PC-9 (cell line): ENCODE data around the gene TAF4. TPM values are rescaled to one million over a fixed set of nuclear protein-coding genes. Genes with fewer than 3 reads are reported as not detected.

Experiments used
- BruUV-seq: library from RNA; stranded (reverse); fragments of 400-500 nt; replicated peaks from 2 replicates; lab custom pipeline; 2021; lab: Mats Ljungman, UMichigan
- CTCF ChIA-PET: fragments of 300-600 bp; sonication (Branson Sonifier 250); formaldehyde crosslinking; loops from one replicate; lab custom pipeline; 2022; ENCODE audit warnings: antibody characterized with exemption; lab: Charles Lee
- POLR2A ChIA-PET: fragments of 300-600 bp; sonication (Branson Sonifier 250); formaldehyde crosslinking; loops from one replicate; lab custom pipeline; 2022; ENCODE audit warnings: antibody characterized with exemption; ENCODE audit not compliant: unreplicated experiment; lab: Charles Lee
- DNase-seq, 2 experiments: peaks; one replicate each; pipeline versions ENCODE4 v3.0.0 to v3.0.0-alpha.2; 2015 to 2022; ENCODE audit warnings: mixed read lengths in 1 of 2
- H2AFZ ChIP-seq: fragments of 200-600 bp; sonication (generic); 2 replicates; pipeline ENCODE4 v1.8.1; 2017; ENCODE audit warnings: antibody characterized with exemption
- H3F3A ChIP-seq: fragments of 200-600 bp; sonication (generic); 2 replicates; pipeline ENCODE4 v1.8.1; 2017; ENCODE audit warnings: antibody characterized with exemption, mild to moderate bottlenecking, low read depth; ENCODE audit not compliant: insufficient read depth
- H3K27ac ChIP-seq: fragments of 200-600 bp; sonication (generic); 2 replicates; pipeline ENCODE4 v1.6.1; 2016; ENCODE audit warnings: mixed run types
- H3K27me3 ChIP-seq: fragments of 200-600 bp; sonication (generic); 2 replicates; pipeline ENCODE4 v1.6.1; 2016; ENCODE audit warnings: low read depth, mixed run types; ENCODE audit not compliant: insufficient read depth
- H3K36me3 ChIP-seq: fragments of 200-600 bp; sonication (generic); 2 replicates; pipeline ENCODE4 v1.6.1; 2016; ENCODE audit warnings: low read depth, mixed run types
- H3K4me1 ChIP-seq: fragments of 200-600 bp; sonication (generic); replicated peaks from 2 replicates; pipeline ENCODE4 v1.6.1; 2016; ENCODE audit warnings: mixed run types; ENCODE audit not compliant: insufficient read depth
- H3K4me2 ChIP-seq: fragments of 200-600 bp; sonication (generic); 2 replicates; pipeline ENCODE4 v1.6.1; 2017; ENCODE audit warnings: mixed run types
- H3K4me3 ChIP-seq: fragments of 200-600 bp; sonication (generic); 2 replicates; pipeline ENCODE4 v1.6.1; 2016; ENCODE audit warnings: mixed run types
- H3K79me2 ChIP-seq: fragments of 200-600 bp; sonication (generic); 2 replicates; pipeline ENCODE4 v1.6.1; 2017; ENCODE audit warnings: low read depth, mixed run types
- H3K9me2 ChIP-seq: fragments of 200-600 bp; sonication (generic); 2 replicates; pipeline ENCODE4 v1.8.1; 2017; ENCODE audit warnings: mild to moderate bottlenecking; ENCODE audit not compliant: insufficient read depth
- H3K9me3 ChIP-seq: fragments of 200-600 bp; sonication (generic); 2 replicates; pipeline ENCODE4 v1.8.1; 2016; ENCODE audit warnings: low read depth; ENCODE audit not compliant: insufficient read depth
- H4K20me1 ChIP-seq: fragments of 200-600 bp; sonication (generic); 2 replicates; pipeline ENCODE4 v1.8.1; 2017; ENCODE audit not compliant: insufficient read depth
- CTCF ChIP-seq: fragments of 200-600 bp; sonication (generic); conservative IDR thresholded peaks from 2 replicates; pipeline ENCODE4 v1.6.1; 2017; ENCODE audit warnings: mixed run types, antibody characterized with exemption, mild to moderate bottlenecking, moderate library complexity
- EZH2 ChIP-seq: fragments of 200-600 bp; sonication (generic); IDR thresholded peaks from 2 replicates; pipeline ENCODE4 v1.8.0; 2017; ENCODE audit warnings: antibody characterized with exemption, low read depth
- intact Hi-C: fragments of 100-400 bp; cut with micrococcal nuclease; formaldehyde crosslinking; loops from one replicate; pipeline ENCODE4 v1.10.0; 2022; ENCODE audit not compliant: unreplicated experiment
- total RNA-seq: library from RNA; stranded (reverse); gene quantifications from 2 replicates; pipeline ENCODE4 v1.2.3, GENCODE V29; 2021

The TAF4 gene
- total RNA-seq, 1 experiment from 2014 or later: 32.5 TPM

- Histone ChIP-seq H3F3A (no peaks in the 10 kb centered on the region), H3K9me3 (no peaks in the 10 kb centered on the region), H2AFZ (no peak overlapping the region), H3K79me2 (no peaks in the 10 kb centered on the region), H3K4me3 (no peak overlapping the region), H3K27me3 (peaks cover 92% of the 10 kb centered on the region), H4K20me1 (0 out of 2 replicates have a peak, but pooled peaks cover 4% of the 10 kb centered on the region), H3K4me1 (no peaks in the 10 kb centered on the region), H3K27ac (no peak overlapping the region), H3K36me3 (no peaks in the 10 kb centered on the region), H3K4me2 (no peak overlapping the region), H3K9me2 (no peaks in the 10 kb centered on the region)
- TF ChIP-seq CTCF (no peak), EZH2 (no peak)
- no peak for DNase-seq
- POLR2A ChIA-PET: no interaction called here
- CTCF ChIA-PET: no interaction called here
- BruUV-seq: no TSS peak
- intact Hi-C loops: no loop called here
Observed at GRCh38 chr20:61933481-61933950, 132.2 kb downstream of the TAF4 start.

GRCh38 chr20:61932711-61933480 lies 132.8 kb downstream of the TAF4 start:
- H3K4me1 ChIP-seq: no peaks in the 10 kb centered on the region
- ChIA-PET POLR2A (no interaction called here), CTCF (no interaction called here)
- H3K27me3 ChIP-seq: peaks cover 85% of the 10 kb centered on the region
- no peak overlapping the region for H3K27ac ChIP-seq
- no peak overlapping the region for H2AFZ ChIP-seq
- H3K4me3 ChIP-seq: no peak overlapping the region
- no peaks in the 10 kb centered on the region for H3F3A ChIP-seq
- no peak for DNase-seq
- H3K4me2 ChIP-seq: no peak overlapping the region
- TF ChIP-seq CTCF: no peak
- TF ChIP-seq EZH2: no peak
- no peaks in the 10 kb centered on the region for H3K9me2 ChIP-seq
- H4K20me1 ChIP-seq: 0 out of 2 replicates have a peak, but pooled peaks cover 4% of the 10 kb centered on the region
- intact Hi-C loops: no loop called here
- H3K36me3 ChIP-seq: no peaks in the 10 kb centered on the region
- H3K9me3 ChIP-seq: no peaks in the 10 kb centered on the region
- no peaks in the 10 kb centered on the region for H3K79me2 ChIP-seq
- no TSS peak for BruUV-seq

GRCh38 chr20:61932199-61932592 lies 133.5 kb downstream of the TAF4 start:
- POLR2A ChIA-PET: no interaction called here
- H3K79me2 ChIP-seq: no peaks in the 10 kb centered on the region
- no peaks in the 10 kb centered on the region for H3F3A ChIP-seq
- no peaks in the 10 kb centered on the region for H3K9me3 ChIP-seq
- no peak overlapping the region for H3K4me2 ChIP-seq
- H4K20me1 ChIP-seq: 0 out of 2 replicates have a peak, but pooled peaks cover under 1% of the 10 kb centered on the region
- H3K27ac ChIP-seq: no peak overlapping the region
- H2AFZ ChIP-seq: no peak overlapping the region
- BruUV-seq: no TSS peak
- CTCF ChIA-PET: no interaction called here
- H3K9me2 ChIP-seq: no peaks in the 10 kb centered on the region
- intact Hi-C loops: no loop called here
- no peak overlapping the region for H3K4me3 ChIP-seq
- TF ChIP-seq CTCF (no peak), EZH2 (no peak)
- H3K36me3 ChIP-seq: no peaks in the 10 kb centered on the region
- H3K27me3 ChIP-seq: peaks cover 78% of the 10 kb centered on the region
- no peak for DNase-seq
- H3K4me1 ChIP-seq: no peaks in the 10 kb centered on the region
